GM18867 (cell line): Measurements from ENCODE around the gene OR1F1.
"Not testable (repeated sequence)": the region's sequence is repeated elsewhere in the genome, so short reads cannot be mapped to it uniquely, and the experiment has no call there.

Source experiments
- ATAC-seq: cut with Tn5 transposase; IDR thresholded peaks from one replicate; pipeline ENCODE4 v1.9.1; 2021; ENCODE audit warnings: mild to moderate bottlenecking, moderate library complexity; ENCODE audit not compliant: unreplicated experiment

OR1F1 gene

DNA sequence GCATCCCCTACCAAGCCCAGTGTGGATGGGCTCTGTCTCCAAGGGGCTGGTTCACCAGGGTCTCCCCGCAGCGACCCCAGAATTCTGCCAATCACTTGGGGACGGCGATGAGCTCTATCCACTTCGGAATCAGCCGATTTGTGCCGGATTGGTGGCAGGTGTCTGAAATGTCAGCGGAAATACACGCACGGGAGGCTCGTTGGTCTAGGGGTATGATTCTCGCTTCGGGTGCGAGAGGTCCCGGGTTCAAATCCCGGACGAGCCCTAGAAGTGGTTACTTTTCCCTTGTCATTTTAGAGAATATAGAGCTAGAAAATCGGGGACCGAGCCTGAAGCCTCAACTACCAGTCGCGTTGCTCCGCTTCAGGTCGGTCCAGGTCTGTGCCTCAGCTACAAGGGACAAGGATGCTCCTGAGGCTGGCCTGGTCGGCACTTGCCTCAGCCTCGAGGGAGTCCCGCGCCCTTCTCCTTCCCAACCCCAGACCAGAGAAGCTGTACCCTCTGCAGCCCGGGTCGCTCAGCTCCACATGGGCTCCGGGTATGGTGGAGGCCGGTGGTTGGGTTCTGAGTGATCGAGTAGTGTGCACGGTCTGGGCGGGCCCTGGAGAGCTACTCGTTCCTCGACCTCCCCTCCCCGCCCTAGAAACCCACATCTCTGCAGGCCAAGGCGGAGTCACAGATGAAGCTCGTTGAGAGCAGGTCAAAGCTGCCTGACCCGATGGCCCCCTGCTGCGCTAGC, 16.0 kb upstream of the OR1F1 start:
- ATAC-seq, result peak; percentile 20

DNA sequence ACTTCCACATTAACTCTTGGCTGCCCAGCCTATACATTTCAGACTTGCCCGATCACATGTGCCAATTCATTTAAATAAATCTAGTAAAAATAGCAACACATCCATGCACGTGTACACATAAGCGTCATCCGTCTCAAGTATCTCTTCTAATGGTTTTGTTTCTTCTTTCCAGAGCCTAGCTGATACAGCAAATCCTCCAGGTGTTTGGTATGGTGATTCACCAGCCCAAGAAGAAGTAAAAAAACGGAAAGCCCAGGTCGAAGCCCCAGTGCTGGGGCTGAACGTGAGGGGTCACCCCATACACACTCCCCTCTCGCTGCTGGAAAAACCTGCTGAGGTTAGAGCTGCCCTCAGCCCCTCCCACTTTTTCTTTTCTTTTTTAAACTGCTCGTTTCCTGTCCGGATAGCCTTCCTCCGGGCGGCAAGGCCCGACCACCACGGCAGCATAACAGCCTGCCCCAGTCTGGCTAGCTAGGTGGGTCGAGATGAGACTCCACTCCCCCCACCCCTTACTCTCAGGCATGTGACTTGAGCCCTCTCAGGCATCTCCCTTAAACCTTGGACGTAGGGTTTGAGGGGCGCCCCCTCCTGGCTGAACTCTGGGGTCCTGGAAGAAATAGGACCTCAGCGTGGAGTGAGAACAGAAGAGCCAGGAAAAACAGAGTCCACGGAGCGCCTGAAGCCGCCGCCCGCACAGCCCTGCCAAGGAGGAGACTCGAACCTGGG, 13.9 kb upstream of the OR1F1 start:
- no peak for ATAC-seq

DNA sequence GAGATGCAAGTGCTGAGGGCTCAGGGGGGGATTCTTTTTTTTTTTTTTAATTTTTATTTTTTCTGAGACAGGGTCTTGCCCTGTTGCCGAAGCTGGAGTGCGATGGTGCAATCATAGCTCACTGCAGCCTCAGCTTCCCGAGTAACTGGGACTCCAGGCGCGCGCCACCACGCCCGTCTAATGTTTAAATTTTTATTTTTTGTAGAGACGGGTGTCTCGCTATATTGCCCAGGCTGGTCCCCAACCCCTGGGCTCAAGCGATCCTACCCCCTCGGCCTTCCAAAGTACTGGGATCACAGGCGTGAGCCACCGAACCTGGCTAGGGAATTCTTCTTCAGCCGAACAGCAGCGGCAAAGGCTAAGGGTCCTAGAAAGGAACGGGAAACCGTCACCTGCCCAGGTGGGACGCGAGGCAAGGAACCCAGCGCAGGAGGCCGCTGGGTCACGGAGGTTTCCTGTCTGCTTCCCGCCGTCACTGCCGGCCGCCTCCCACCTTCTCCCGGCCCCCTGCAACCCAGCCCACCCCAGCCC, 13.3 kb upstream of the OR1F1 start:
- ATAC-seq, result no peak

DNA sequence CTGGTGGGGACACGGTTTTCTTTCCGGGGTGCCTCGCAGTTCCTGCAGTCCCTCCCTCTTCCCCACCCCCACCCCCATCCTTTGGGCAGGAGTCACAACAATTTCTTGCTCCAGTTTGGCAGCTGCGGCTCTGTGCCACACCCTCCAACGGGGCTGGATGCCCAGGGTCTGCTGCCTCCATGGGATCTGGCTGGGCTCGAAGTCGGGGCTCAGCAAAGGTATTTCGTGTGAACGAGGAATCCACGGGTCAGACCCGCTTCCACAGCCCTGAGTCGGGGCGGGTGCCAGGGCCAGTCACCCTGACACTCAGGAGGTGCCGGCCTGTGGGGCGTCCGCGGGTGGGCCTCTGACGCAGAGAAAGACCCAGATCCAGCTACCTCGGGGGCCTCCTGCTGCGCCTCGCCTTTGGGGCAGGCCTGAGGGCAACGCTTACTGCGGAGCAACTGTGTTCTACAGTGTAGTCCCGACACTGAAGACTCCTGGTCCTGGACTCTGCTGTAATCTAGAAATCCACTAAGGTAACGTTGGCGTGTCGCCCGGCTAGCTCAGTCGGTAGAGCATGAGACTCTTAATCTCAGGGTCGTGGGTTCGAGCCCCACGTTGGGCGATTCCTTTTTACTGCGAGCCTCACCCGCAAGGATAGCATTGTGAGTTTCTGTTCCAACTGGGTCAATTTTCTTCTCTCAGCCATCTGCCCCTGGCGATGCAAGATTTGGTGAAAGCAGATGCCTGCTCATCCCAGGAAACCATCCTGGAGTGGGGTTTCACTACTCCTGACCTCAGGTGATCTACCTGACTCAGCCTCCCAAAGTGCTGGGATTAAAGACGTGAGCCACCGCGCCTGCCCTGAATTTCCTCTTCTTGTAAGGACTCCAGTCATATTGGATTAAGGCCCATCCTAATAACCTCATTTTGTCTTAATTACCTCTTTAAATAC, 12.6 kb upstream of the OR1F1 start:
- ATAC-seq, result no peak

DNA sequence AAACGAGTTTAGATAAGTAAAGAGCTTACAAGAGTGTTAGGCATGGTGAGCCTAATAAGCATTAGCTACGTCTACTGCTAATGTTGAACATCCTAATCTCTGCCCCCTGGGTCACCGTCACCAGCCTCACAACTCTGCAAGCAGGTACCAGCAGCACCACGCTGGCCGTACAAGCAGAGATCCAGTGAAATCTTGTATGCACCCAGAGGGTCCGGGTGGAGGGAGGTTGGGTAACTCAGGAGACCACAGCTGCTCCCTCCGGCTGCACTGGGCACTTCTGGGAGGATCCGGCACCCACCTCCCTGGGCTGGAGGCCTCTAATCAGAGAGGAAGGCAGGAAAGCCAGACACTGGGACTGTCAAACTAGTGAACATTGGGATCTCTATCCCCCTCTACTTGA, 8.4 kb upstream of the OR1F1 start:
- ATAC-seq, result no peak

DNA sequence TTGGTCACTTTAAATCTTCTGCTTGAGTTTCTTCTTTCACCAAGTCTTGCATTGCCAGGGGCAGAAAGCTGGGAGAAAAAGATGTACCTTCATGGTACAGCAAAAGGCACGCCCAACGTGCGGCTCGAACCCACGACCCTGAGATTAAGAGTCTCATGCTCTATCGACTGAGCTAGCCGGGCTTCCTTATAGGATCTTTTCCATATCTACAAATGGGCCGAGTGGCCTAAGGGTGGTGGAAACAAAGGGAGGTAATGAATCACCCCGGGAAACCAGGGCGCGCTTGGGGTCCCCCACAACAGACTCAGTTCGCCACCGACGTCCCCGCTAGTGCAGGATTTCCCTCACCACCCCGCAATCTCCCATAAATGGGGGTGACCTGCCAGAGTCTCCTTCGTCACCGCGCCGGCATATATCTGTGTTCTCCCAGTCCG, 7.5 kb upstream of the OR1F1 start:
- no peak for ATAC-seq

DNA sequence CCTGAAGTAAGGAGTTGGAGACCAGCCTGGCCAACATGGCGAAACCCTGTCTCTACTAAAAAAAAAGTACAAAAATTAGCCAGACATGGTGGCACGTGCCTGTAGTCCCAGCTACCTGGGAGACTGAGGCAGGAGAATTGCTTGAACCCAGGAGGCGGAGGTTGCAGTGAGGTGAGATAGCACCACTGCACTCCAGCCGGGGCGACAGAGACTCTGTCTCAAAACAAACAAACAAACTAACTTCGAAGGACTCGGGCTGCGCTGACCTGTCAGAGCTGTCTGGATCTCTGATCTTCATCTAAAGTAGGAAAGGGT, 5.8 kb upstream of the OR1F1 start:
- not testable (repeated sequence) for ATAC-seq

DNA sequence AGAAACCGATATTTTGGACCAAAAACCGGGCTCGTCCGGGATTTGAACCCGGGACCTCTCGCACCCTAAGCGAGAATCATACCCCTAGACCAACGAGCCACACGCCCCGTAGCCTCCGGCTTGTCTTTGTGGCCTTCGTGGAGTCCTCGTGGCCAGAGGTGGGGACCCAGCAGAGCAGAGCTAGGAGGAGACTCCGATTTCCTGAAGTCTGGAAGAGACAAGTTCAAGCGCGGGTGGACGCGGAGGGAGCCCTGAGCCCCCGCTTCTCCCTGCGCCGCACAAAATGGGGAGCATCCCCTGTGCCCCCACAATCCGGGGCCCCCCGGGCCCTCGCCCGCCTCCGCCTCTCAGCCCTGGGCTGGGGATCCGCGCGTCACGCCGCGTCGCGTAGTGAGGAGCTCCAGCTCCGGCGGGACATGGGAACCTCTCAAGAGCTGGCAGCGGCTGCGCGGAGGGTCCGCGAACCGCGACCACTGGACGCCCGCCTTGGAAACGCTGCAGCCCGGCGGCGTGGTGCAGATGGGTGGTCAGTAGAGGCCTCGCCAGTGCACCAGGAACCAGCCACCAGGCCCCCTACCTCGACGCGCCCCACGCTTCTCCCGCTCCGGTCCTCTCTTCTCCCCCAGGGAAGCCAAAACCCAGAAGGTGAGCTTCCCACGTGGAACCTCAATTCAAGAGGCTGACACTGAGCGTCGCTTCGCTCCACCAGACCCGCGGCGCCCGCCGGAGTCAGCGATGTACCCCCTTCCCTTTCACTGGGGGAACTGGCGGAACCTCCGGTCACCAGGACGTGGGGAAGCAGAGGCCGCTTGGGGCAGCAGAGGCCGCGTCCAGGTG, 5.2 kb upstream of the OR1F1 start:
- ATAC-seq, result no peak

DNA sequence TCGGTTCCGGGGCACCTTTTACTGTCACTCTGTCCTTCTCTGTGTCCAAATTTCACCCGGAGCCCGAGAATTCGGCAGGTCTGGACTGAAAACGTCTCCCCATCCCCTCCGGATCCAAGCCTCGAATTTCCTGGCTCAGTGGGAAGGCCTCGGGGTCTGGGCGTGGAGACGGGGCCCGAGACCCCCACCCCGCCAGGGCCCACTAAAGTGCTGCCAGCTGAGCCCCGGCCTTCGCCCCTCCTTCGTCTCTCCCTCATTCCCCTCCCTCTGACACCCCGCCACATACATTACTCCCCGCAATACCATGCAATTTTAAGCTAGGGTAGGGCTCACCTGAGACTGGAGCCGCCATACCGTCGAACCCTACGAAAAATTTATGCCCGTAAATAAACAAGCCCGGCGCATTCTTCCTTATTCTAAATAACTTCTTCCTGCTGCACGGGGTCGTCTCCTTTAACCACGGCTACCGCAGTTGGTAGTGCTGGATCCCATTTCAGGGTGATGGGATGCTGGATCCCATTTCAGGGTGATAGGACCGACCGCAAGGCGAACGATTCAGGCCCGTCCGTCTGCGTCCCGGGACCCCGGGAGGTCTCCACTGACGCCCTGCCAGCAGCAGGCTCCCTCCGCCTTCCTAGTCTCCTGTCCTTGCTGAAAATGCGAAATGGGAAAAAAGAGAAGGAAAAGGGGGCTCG, 4.4 kb upstream of the OR1F1 start:
- ATAC-seq, result no peak

DNA sequence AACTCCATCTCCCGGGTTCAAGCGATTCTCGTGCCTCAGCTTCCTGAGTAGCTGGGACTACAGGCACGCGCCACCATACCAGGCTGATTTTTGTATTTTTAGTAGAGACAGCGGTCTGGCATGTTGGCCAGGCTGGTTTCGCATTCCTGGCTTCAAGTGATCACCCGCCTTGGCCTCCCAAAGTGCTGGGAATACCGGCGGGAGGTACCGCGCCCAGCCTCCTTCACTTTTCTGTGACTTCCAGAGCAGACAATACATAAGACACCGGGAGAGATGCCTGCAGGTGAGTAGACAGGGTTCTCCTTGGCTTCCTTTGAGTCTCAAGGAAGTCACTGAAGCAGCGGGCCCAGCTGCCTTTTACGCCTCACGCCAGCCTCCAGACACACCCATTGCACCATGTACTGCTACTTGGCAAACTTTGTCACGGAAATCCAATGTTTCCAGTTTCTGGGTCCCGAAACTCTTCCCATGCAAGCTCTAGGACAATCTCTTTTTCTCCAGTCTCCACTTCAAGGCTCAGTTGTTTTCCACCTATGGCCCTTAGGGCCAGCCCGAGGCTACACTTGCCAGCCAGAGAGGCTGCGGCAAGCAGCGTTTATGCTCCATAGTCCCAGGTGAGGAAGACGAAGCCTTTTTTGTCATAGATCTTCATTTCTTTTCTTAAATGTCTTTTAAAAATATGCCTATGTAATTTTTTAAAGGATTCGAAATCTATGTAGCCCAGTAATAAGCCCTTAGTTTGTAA, 886 bp upstream of the OR1F1 start:
- ATAC-seq, result no peak

DNA sequence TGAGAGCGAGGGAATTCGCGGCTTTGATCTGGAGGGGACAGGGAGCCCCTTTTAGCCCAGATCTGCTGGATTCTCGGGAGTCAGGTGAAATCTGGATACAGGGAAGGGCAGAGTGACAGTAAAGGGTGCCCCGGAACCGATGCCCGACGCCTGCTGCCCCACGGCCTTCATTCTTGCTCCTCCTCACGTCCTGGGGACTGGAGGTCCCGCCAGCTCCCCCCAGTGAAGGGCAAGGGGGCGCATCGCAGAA, 596 bp downstream of the OR1F1 start:
- no peak for ATAC-seq

DNA sequence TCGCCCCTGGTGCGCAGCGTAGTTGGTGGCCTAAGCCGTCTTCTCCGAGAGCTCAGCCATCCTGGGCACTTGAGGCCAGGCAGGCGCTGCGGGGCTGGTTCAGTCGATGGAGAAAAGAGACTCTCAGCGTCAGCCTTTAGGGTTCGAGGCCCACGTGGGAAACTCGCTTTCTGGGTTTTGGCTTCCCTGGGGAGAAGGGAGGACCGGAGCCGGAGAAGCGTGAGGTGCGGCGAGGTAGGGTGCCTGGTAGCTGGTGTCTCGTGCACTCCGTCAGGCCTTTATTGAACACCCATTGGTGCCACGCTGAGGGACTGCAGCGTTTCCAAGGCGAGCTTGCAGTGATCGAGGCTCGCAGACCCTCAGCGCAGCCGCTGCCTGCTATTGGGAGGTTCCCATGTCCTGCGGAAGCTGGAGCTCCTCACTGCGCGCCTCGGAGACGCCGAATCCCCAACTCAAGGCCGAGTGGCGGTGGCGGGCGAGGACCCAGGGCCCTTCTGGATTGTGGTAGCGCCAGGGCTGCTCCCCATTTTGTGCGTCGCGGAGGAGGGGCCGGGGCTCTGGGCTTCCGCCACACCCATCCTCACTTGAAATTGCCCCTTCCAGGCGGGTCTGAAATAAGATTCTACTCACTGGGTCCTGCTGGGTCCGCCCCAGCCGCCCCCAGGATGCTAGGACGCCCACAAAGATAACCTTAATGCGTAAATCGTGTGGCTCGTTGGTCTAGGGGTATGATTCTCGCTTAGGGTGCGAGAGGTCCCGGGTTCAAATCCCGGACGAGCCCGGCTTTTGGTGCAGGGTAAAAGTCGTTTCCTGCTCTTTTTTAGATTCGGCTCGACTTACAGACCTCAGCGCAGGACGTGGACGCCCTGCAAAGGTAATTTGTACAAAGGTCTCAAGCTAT, 1.2 kb downstream of the OR1F1 start:
- no peak for ATAC-seq

DNA sequence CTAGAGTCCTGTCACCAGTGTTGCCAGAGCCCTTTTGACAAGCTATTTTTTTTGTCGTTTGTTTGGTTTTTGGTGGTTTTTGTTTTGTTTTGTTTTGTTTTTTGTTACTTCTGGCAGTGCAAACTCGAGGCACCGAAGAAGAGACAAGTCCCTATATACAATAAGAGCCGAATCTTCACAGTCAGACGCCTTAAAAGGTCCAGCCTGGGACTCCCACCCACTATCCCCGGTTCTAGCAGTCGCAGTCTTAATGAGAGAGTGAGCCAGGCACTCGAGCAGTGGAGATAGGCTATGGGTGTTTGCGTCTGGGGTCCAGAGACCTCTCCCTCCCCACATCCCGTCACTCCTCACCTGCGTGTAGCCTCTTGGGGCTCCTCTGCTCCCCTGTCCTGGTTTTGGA, 1.9 kb downstream of the OR1F1 start:
- ATAC-seq, result no peak

DNA sequence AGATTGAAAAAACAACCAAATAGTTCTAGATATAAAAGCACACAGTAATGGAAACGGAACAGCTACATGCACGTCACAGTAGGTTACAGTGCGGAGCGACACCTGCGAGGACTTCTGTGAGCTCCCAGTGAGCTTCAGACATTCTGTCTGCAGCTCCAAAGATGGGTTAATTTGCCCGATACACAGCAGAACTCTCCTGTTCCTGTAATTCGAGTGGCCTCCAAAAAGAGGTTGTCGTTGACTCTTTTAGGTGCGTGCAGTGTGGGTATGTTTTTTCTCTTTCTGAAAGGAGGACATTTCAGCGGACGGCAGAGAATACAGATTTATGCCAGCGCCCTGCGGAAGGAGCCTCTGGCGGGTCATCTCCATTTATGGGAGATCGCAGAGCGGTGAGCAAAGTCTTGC, 2.9 kb downstream of the OR1F1 start:
- no peak for ATAC-seq

DNA sequence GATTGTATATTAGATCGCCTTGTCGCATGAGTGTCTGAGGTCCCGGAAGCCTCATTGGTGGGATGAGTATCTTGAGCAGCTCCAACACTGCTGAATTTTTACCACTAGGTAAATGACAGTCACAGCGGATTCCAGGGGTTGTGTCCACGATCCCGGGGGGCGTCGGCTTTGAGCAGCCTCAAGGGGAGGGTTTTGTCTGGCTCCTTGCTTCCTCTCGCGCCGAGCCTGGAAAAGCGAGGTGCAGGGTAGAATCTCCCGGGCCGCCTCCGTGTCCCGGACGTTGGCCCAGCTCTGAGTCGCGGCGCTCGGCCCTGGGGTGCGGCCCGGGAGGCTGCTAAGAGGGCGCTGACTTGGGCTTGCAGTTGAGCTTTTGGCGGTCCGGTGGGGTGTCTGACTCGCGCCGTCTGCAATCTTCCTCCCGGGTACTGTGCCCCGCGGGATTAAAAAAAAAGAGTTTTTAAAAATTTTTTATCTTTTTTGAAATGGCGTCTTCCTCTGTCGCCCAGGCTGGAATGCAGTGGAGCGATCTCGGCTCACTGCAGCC, 4.5 kb downstream of the OR1F1 start:
- no peak for ATAC-seq

DNA sequence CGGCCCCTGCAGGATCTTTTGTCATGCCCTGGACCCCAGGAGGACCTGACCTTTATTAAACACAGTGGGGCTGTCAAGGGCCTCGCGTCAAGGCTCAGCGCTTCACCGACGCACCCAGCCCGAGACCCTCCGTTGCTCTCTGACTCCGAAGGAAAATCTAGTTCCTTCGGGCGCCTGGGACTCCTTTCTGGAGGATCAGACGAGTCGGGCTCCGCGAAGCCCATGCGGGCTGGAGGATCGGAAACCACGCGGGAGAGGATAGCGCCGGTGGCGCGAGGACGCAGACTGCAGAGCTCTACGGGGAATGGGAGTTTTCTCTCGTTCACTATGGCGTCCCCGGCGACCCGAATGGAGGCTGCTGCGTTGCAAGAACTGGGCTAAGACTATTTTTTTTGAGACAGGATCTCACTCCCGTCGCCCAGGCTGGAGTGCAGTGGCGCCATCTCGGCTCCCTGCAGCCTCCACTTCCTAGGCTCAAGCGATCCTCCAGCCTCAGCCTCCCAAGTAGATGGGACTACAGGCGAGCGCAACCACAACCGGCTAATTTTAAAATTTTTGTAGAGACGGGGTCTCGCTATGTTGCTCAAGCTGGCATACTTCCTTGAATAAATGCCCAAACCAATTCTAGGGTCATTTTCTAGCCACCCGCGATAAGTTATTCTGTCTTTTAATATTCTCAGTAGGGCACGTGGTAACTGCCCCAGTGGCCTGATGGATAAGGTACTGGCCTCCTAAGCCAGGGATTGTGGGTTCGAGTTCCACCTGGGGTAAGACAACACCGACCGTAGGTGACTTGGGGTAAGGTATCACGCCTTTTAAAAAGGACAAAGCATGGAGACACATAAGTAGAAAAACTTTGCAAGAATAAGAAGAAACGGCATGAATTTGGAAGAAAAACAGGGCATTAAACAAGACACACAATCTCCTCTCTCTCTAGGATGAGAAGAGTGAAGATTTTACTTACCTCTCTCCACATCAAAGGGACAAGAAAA, 5.5 kb downstream of the OR1F1 start:
- ATAC-seq, result no peak

DNA sequence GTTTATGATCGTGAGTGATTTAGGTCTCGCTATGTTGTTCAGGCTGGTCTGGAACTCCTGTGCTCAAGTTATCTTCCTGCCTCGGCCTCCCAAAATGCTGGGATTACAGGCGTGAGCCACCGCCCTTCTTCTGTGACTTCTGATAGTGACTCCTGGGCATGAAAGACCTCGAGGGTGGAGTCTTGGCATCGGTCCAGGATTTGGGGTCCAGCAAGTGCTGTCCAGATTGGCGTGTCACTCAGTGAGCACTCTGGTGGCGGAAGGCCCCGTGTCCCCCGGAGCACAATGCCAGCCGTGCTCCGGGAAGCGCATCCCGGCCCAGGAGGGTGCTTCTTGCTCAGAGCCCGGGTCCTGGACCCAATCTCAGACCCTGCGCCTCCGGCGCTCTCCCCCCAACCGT, 6.8 kb downstream of the OR1F1 start:
- no peak for ATAC-seq
